Ovary (tissue), 9 donors: Measurements from ENCODE around the gene FAT1. TPM values are rescaled to one million over a fixed set of nuclear protein-coding genes. Genes with fewer than 3 reads are reported as not detected.

Source experiments
- DNase-seq, 5 donors: peaks; one replicate each; pipeline ENCODE4 v3.0.0-alpha.2; 2019 to 2020
- H3K27ac ChIP-seq, 2 donors: fragments of 200-600 bp; one replicate each; pipeline versions ENCODE4 v1.5.1 to v1.8.0; 2019 to 2022
- H3K27me3 ChIP-seq: fragments of 200-600 bp; one replicate; pipeline ENCODE4 v1.8.0; 2022
- H3K36me3 ChIP-seq: fragments of 200-600 bp; sonication (generic); one replicate; pipeline ENCODE4 v1.5.1; 2019
- H3K4me1 ChIP-seq: one replicate; pipeline ENCODE4 v1.8.1; 2013; ENCODE audit warnings: mild to moderate bottlenecking, moderate library complexity; ENCODE audit not compliant: insufficient read depth
- H3K4me3 ChIP-seq: fragments of 200-600 bp; sonication (generic); one replicate; pipeline ENCODE4 v1.5.1; 2017
- H3K9me3 ChIP-seq, 2 donors: fragments of 200-600 bp in 1 of 2; sonication (generic) in 1 of 2; one replicate each; pipeline versions ENCODE4 v1.5.1 to v1.8.1; 2013 to 2019; ENCODE audit warnings: mild to moderate bottlenecking in 1 of 2, moderate library complexity in 1 of 2
- CTCF ChIP-seq, 3 donors: fragments of 450-650 bp in 2 of 3; fragments of 200-600 bp in 1 of 3; IDR thresholded peaks; one replicate each; pipeline versions ENCODE4 v1.5.1 to v1.8.0; 2016 to 2022; ENCODE audit warnings: antibody characterized with exemption in 3 of 3, mild to moderate bottlenecking in 1 of 3
- EP300 ChIP-seq: sonication (generic); formaldehyde crosslinking; IDR thresholded peaks from one replicate; pipeline ENCODE4 v1.6.1; 2017; ENCODE audit warnings: antibody characterized with exemption
- POLR2A ChIP-seq: fragments of 450-650 bp; IDR thresholded peaks from one replicate; pipeline ENCODE4 v1.6.1; 2017; ENCODE audit warnings: antibody characterized with exemption, mild to moderate bottlenecking, moderate library complexity
- WGBS, 3 donors: extraction: QIAGEN DNeasy Blood & Tissue Kit in 1 of 3; methylation state at CpG; one replicate each; pipeline versions ENCODE4 v1.1.5 to v1.1.7; 2013 to 2017; 5-methylcytosine and 5-hydroxymethylcytosine counted together
- intact Hi-C, 4 donors: fragments of 100-400 bp; cut with DNase I; formaldehyde crosslinking; loops; one replicate each; pipeline versions ENCODE4 v1.11.0 to v1.15.1; 2022 to 2023
- polyA plus RNA-seq, 2 donors: library from polyadenylated mRNA; stranded (reverse); fragments of 200-250 nt in 1 of 2; fragments of 350-450 nt in 1 of 2; fragmentation: Illumina TruSeq in 1 of 2; extraction: RNeasy Lipid Tissue Mini Kit (QIAGEN cat#74804) in 1 of 2; gene quantifications; one replicate each; pipeline ENCODE4 v1.2.3, GENCODE V29; 2013 to 2014
- total RNA-seq, 7 donors: library from RNA; depleted of rRNA in 2 of 7; stranded (reverse); fragments of >200 nt in 2 of 7; fragmentation: NEBNext Ultra II Directional in 3 of 7; extraction: Animal tissue kit (Norgen Biotek cat#: 25700) in 3 of 7; gene quantifications; one replicate each; pipeline versions ENCODE4 v1.1.0 to v1.2.4, GENCODE V29; 2016 to 2023
- donor health status: DM: no; HTN: no; CAD: no; lungs with moderate emphysema.
- donor health status: DM: no; HTN: no; CAD: no.
- donor health status: Bipolar disorder and iron deficiency.
- donor health status: DM: yes; HTN: yes; CAD: no.
- donor health status: DM: no; HTN: no; CAD: no.
- donor health status: DM: yes; HTN: yes; CAD: no.

The FAT1 gene
- total and polyA plus RNA-seq, 9 donors = 20.5 to 78.6 (median 46.6) TPM

- TF ChIP-seq POLR2A (no peak), EP300 (no peak), CTCF (IDR thresholded peaks at IDR 0.05) (no peak)
- no peaks in the 10 kb centered on the region for H3K36me3 ChIP-seq
- H3K9me3 ChIP-seq = no peaks in the 10 kb centered on the region
- intact Hi-C loops = no loop called here
- no peak overlapping the region for H3K27ac ChIP-seq
- WGBS, 3 donors = 95 to 98% (median 96%) methylated on average over 9 of the region's 9 CpGs
- H3K4me1 ChIP-seq = no peaks in the 10 kb centered on the region
- no peak overlapping the region for H3K4me3 ChIP-seq
- no peaks in the 10 kb centered on the region for H3K27me3 ChIP-seq
- no peak for DNase-seq
Measured at GRCh38 chr4:186739317-186739716, 15.7 kb upstream of the FAT1 start.

- H3K9me3 ChIP-seq = no peaks in the 10 kb centered on the region
- H3K36me3 ChIP-seq = no peaks in the 10 kb centered on the region
- no peak for DNase-seq
- no peaks in the 10 kb centered on the region for H3K4me1 ChIP-seq
- no peak overlapping the region for H3K4me3 ChIP-seq
- no peak for TF ChIP-seq CTCF (IDR thresholded peaks at IDR 0.05)
- no peak for TF ChIP-seq POLR2A
- TF ChIP-seq EP300 = no peak
- H3K27ac ChIP-seq = no peak overlapping the region
- no peaks in the 10 kb centered on the region for H3K27me3 ChIP-seq
- intact Hi-C loops = no loop called here
- WGBS, 3 donors = 49 to 58% (median 55%) methylated on average over 4 of the region's 4 CpGs
Measured at GRCh38 chr4:186738421-186738820, 14.8 kb upstream of the FAT1 start.

- Histone ChIP-seq H3K4me3 (no peak overlapping the region), H3K4me1 (no peaks in the 10 kb centered on the region), H3K9me3 (no peaks in the 10 kb centered on the region), H3K27me3 (no peaks in the 10 kb centered on the region), H3K36me3 (no peaks in the 10 kb centered on the region), H3K27ac (no peak overlapping the region)
- 88 to 90% (median 88%) methylated on average over 4 of the region's 4 CpGs for WGBS, 3 donors
- TF ChIP-seq CTCF (IDR thresholded peaks at IDR 0.05) (no peak), EP300 (no peak), POLR2A (no peak)
- DNase-seq = no peak
- intact Hi-C loops = no loop called here
Measured at GRCh38 chr4:186737427-186737826, 13.8 kb upstream of the FAT1 start.

GRCh38 chr4:186736466-186736865 lies 12.8 kb upstream of the FAT1 start:
- intact Hi-C loops = no loop called here
- H3K4me3 ChIP-seq = no peak overlapping the region
- TF ChIP-seq CTCF (IDR thresholded peaks at IDR 0.05) (no peak), POLR2A (no peak), EP300 (no peak)
- H3K9me3 ChIP-seq = no peaks in the 10 kb centered on the region
- H3K27me3 ChIP-seq = no peaks in the 10 kb centered on the region
- H3K4me1 ChIP-seq = no peaks in the 10 kb centered on the region
- no peaks in the 10 kb centered on the region for H3K36me3 ChIP-seq
- 86 to 95% (median 88%) methylated on average over 6 of the region's 6 CpGs for WGBS, 3 donors
- H3K27ac ChIP-seq = no peak overlapping the region
- no peak for DNase-seq

GRCh38 chr4:186734251-186734650 lies 10.6 kb upstream of the FAT1 start:
- Histone ChIP-seq H3K4me1 (no peaks in the 10 kb centered on the region), H3K27ac (no peak overlapping the region), H3K4me3 (no peak overlapping the region), H3K27me3 (no peaks in the 10 kb centered on the region), H3K9me3 (no peaks in the 10 kb centered on the region), H3K36me3 (no peaks in the 10 kb centered on the region)
- 87 to 93% (median 92%) methylated on average over 7 of the region's 7 CpGs for WGBS, 3 donors
- DNase-seq = no peak
- TF ChIP-seq POLR2A = no peak
- TF ChIP-seq CTCF (IDR thresholded peaks at IDR 0.05) = no peak
- TF ChIP-seq EP300 = no peak
- intact Hi-C loops = no loop called here
